PC-3 (cell line): ENCODE measurements around the gene C6orf118.

ENCODE experiments used
- EZH2 ChIP-seq: fragments of 300-600 bp; sonication (generic); IDR thresholded peaks from one replicate; pipeline ENCODE4 v1.6.1; 2017; ENCODE audit warnings: antibody characterized with exemption, mild to moderate bottlenecking, low read length; ENCODE audit not compliant: unreplicated experiment
- EZH2phosphoT487 ChIP-seq: fragments of 300-600 bp; sonication (generic); IDR thresholded peaks from 2 replicates; pipeline ENCODE4 v1.6.1; 2018; ENCODE audit warnings: mild to moderate bottlenecking, antibody characterized with exemption, low read length, borderline replicate concordance
- TF ChIP-seq, protein P1 (sequence below): fragments of 300-600 bp; sonication (generic); conservative IDR thresholded peaks from 2 replicates; pipeline ENCODE4 v1.5.1; 2017; ENCODE audit warnings: antibody characterized with exemption, low read depth, mild to moderate bottlenecking, low read length

DNA sequence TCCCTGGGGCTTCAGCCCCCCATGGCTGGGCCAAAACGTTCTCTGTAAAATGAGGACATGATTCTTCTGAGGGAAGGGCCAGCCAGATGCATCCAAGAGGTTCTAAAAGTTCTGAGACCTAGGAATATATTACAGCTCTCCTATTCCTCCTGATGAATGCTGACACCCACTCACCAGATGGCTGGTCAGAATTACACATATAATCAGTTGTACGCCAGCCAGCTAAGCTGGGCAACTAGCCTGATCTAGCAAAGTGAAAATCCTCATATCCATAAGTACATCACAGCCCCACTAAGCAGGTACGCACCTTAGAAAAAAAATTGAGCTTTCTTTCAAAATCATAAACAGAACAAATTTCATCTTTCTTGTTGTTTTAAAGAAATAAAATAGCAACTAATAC lies 34.8 kb downstream of the C6orf118 start:
- TF ChIP-seq, protein P1, sequence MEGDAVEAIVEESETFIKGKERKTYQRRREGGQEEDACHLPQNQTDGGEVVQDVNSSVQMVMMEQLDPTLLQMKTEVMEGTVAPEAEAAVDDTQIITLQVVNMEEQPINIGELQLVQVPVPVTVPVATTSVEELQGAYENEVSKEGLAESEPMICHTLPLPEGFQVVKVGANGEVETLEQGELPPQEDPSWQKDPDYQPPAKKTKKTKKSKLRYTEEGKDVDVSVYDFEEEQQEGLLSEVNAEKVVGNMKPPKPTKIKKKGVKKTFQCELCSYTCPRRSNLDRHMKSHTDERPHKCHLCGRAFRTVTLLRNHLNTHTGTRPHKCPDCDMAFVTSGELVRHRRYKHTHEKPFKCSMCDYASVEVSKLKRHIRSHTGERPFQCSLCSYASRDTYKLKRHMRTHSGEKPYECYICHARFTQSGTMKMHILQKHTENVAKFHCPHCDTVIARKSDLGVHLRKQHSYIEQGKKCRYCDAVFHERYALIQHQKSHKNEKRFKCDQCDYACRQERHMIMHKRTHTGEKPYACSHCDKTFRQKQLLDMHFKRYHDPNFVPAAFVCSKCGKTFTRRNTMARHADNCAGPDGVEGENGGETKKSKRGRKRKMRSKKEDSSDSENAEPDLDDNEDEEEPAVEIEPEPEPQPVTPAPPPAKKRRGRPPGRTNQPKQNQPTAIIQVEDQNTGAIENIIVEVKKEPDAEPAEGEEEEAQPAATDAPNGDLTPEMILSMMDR: no peak
- TF ChIP-seq EZH2phosphoT487 (no peak), EZH2 (no peak)
